A549 (cell line): ENCODE results near the gene CDCP1.

ENCODE experiments used
- BHLHE40 ChIP-seq: IDR thresholded peaks from 2 replicates; pipeline ENCODE4 v1.6.1; 2012; ENCODE audit warnings: low read depth, low read length, inconsistent platforms
- CTCF ChIP-seq: fragments of >200 bp; sonication (Bioruptor Twin); formaldehyde crosslinking; IDR thresholded peaks from 3 replicates; pipeline ENCODE4 v1.5.1; 2016
- EHMT2 ChIP-seq: fragments of 200-600 bp; sonication (generic); IDR thresholded peaks from 2 replicates; pipeline ENCODE4 v1.6.1; 2016; ENCODE audit warnings: antibody characterized with exemption, low read depth, mild to moderate bottlenecking, moderate library complexity
- ELK1 ChIP-seq: fragments of 150-350 bp; IDR thresholded peaks from 2 replicates; pipeline ENCODE4 v1.6.1; 2014; ENCODE audit warnings: low read depth, mild to moderate bottlenecking, low read length
- EP300 ChIP-seq, 2 experiments: fragments of >200 bp; sonication (Bioruptor Twin); formaldehyde crosslinking; IDR thresholded peaks; 2 replicates in 1 of 2; 3 replicates in 1 of 2; pipeline ENCODE4 v1.6.1; 2016 to 2017
- ESRRA ChIP-seq: fragments of 150-350 bp; IDR thresholded peaks from 2 replicates; pipeline ENCODE4 v1.6.1; 2014; ENCODE audit warnings: mild to moderate bottlenecking, low read length, borderline replicate concordance
- FOXS1 ChIP-seq: fragments of 250-450 bp; sonication (Bioruptor Pico); IDR thresholded peaks from 2 replicates; pipeline ENCODE4 v1.5.0; 2020; ENCODE audit warnings: mild to moderate bottlenecking, moderate library complexity
- HMGXB4 ChIP-seq: fragments of 250-450 bp; sonication (Bioruptor Pico); IDR thresholded peaks from 2 replicates; pipeline ENCODE4 v1.5.0; 2021; ENCODE audit warnings: mild to moderate bottlenecking, moderate library complexity, borderline replicate concordance
- JUNB ChIP-seq: fragments of >200 bp; sonication (Bioruptor Twin); formaldehyde crosslinking; IDR thresholded peaks from 2 replicates; pipeline ENCODE4 v1.6.1; 2016
- MAFK ChIP-seq: fragments of 450-650 bp; IDR thresholded peaks from 2 replicates; pipeline ENCODE4 v1.6.1; 2014; ENCODE audit not compliant: partially characterized antibody
- MYC ChIP-seq: IDR thresholded peaks from 2 replicates; pipeline ENCODE4 v1.6.1; 2012; ENCODE audit warnings: mild to moderate bottlenecking, inconsistent platforms, low read length, improper control_type of control experiment, borderline replicate concordance
- POLR2A ChIP-seq: IDR thresholded peaks from 2 replicates; pipeline ENCODE4 v1.6.1; 2012; ENCODE audit warnings: mild to moderate bottlenecking, low read length
- POLR2AphosphoS2 ChIP-seq: conservative IDR thresholded peaks from 2 replicates; pipeline ENCODE4 v1.6.1; 2012; ENCODE audit warnings: low read length, improper control_type of control experiment, inconsistent platforms
- USF2 ChIP-seq: fragments of 450-650 bp; IDR thresholded peaks from 2 replicates; pipeline ENCODE4 v1.6.1; 2014; ENCODE audit warnings: antibody characterized with exemption

- TF ChIP-seq CTCF, result no peak
- TF ChIP-seq ELK1, result no peak
- TF ChIP-seq MAFK, result no peak
- TF ChIP-seq POLR2A, result no peak
- no peak for TF ChIP-seq ESRRA
- no peak for TF ChIP-seq EP300 (IDR thresholded peaks at IDR 0.05)
- TF ChIP-seq MYC, result no peak
- no peak for TF ChIP-seq FOXS1 (CRISPR knock-in tag)
- no peak for TF ChIP-seq JUNB
- TF ChIP-seq USF2, result no peak
- no peak for TF ChIP-seq POLR2AphosphoS2
- TF ChIP-seq EHMT2, result no peak
- TF ChIP-seq HMGXB4, result no peak
- TF ChIP-seq BHLHE40, result no peak
Observed at GRCh38 chr3:45103753-45104714, 42.1 kb downstream of the CDCP1 start.
